CD14-positive monocyte (primary cell): ENCODE results near the gene KNL1. TPM values are rescaled to one million over a fixed set of nuclear protein-coding genes. Genes with fewer than 3 reads are reported as not detected.
"Not testable (repeated sequence)": the region's sequence is repeated elsewhere in the genome, so short reads cannot be mapped to it uniquely, and the experiment has no call there.

Source experiments
- DNase-seq, 3 donors: peaks; one replicate each; pipeline ENCODE4 v3.0.0-alpha.2; 2011 to 2022
- H2AFZ ChIP-seq: 2 replicates; pipeline ENCODE4 v1.6.0; 2012; ENCODE audit warnings: mild to moderate bottlenecking, low read depth, low read length, inconsistent platforms; ENCODE audit not compliant: insufficient read depth, poor library complexity, severe bottlenecking
- H3K27ac ChIP-seq, 2 donors: 1 replicate in 1 of 2; 2 replicates in 1 of 2; pipeline ENCODE4 v1.5.1; 2012 to 2013; ENCODE audit warnings: low read length in 2 of 2, control low read depth in 1 of 2, inconsistent platforms in 1 of 2, low read depth in 1 of 2, mild to moderate bottlenecking in 1 of 2
- H3K27me3 ChIP-seq, 2 donors: one replicate each; pipeline versions ENCODE4 v1.6.0 to v1.6.1; 2011 to 2013; ENCODE audit warnings: low read length in 2 of 2; ENCODE audit not compliant: control insufficient read depth in 2 of 2, insufficient read depth in 2 of 2
- H3K36me3 ChIP-seq, 2 donors: replicated peaks in 1 of 2; 1 replicate in 1 of 2; 2 replicates in 1 of 2; pipeline versions ENCODE4 v1.5.1 to v1.6.1; 2012 to 2013; ENCODE audit warnings: low read length in 2 of 2, control low read depth in 1 of 2, inconsistent platforms in 1 of 2, mild to moderate bottlenecking in 1 of 2; ENCODE audit not compliant: insufficient read depth in 2 of 2, control insufficient read depth in 1 of 2
- H3K4me1 ChIP-seq, 2 donors: 1 replicate in 1 of 2; 2 replicates in 1 of 2; pipeline versions ENCODE4 v1.5.1 to v1.6.1; 2012 to 2013; ENCODE audit warnings: low read length in 2 of 2, control low read depth in 1 of 2, inconsistent platforms in 1 of 2, mild to moderate bottlenecking in 1 of 2, moderate library complexity in 1 of 2; ENCODE audit not compliant: insufficient read depth in 2 of 2, control insufficient read depth in 1 of 2
- H3K4me2 ChIP-seq: replicated peaks from 2 replicates; pipeline ENCODE3; 2012; ENCODE audit warnings: low read length, moderate library complexity, mild to moderate bottlenecking; ENCODE audit not compliant: poor library complexity, severe bottlenecking; ENCODE audit errors: extremely low read depth
- H3K4me3 ChIP-seq, 3 experiments: fragments of 200-600 bp in 1 of 3; sonication (generic) in 1 of 3; replicated peaks in 1 of 3; 1 replicate in 2 of 3; 2 replicates in 1 of 3; pipeline ENCODE4 v1.5.1; 2011 to 2013; ENCODE audit warnings: low read length in 3 of 3, mild to moderate bottlenecking in 3 of 3, control low read depth in 2 of 3, low read depth in 2 of 3, inconsistent platforms in 1 of 3, moderate library complexity in 1 of 3
- H3K79me2 ChIP-seq: 2 replicates; pipeline ENCODE4 v1.6.0; 2012; ENCODE audit warnings: mild to moderate bottlenecking, control low read depth, inconsistent platforms, low read length, moderate library complexity; ENCODE audit not compliant: insufficient read depth
- H3K9ac ChIP-seq: 2 replicates; pipeline ENCODE4 v1.6.0; 2017; ENCODE audit warnings: low read length, mild to moderate bottlenecking; ENCODE audit not compliant: insufficient read depth, poor library complexity, severe bottlenecking
- H3K9me3 ChIP-seq, 2 donors: replicated peaks in 1 of 2; 1 replicate in 1 of 2; 2 replicates in 1 of 2; pipeline versions ENCODE4 v1.5.1 to v1.6.1; 2012 to 2013; ENCODE audit warnings: low read length in 2 of 2, control low read depth in 1 of 2; ENCODE audit not compliant: control insufficient read depth in 1 of 2, insufficient read depth in 1 of 2
- H4K20me1 ChIP-seq: 2 replicates; pipeline ENCODE4 v1.6.0; 2012; ENCODE audit warnings: mild to moderate bottlenecking, low read length, control low read depth, moderate library complexity; ENCODE audit not compliant: insufficient read depth
- H3K27ac Mint-ChIP-seq, 7 donors: one replicate each; pipeline ENCODE4 v1.8.0; 2020; ENCODE audit warnings: mild to moderate bottlenecking in 7 of 7, mixed read lengths in 7 of 7, moderate library complexity in 6 of 7, inconsistent platforms in 2 of 7
- H3K27me3 Mint-ChIP-seq, 3 donors: one replicate each; pipeline ENCODE4 v1.8.0; 2021 to 2022; ENCODE audit warnings: low read depth in 3 of 3, mild to moderate bottlenecking in 3 of 3, mixed read lengths in 3 of 3, moderate library complexity in 3 of 3, inconsistent platforms in 1 of 3
- H3K36me3 Mint-ChIP-seq, 2 donors: one replicate each; pipeline ENCODE4 v1.8.0; 2020; ENCODE audit warnings: mixed read lengths in 2 of 2, inconsistent platforms in 1 of 2, mild to moderate bottlenecking in 1 of 2
- H3K4me1 Mint-ChIP-seq: one replicate; pipeline ENCODE4 v1.8.0; 2020; ENCODE audit warnings: mild to moderate bottlenecking, mixed read lengths
- H3K4me3 Mint-ChIP-seq, 2 donors: one replicate each; pipeline ENCODE4 v1.8.0; 2020; ENCODE audit warnings: mild to moderate bottlenecking in 2 of 2, mixed read lengths in 2 of 2, moderate library complexity in 1 of 2
- H3K9me3 Mint-ChIP-seq, 7 donors: one replicate each; pipeline ENCODE4 v1.8.0; 2020 to 2022; ENCODE audit warnings: mixed read lengths in 7 of 7, mild to moderate bottlenecking in 6 of 7, moderate library complexity in 6 of 7, inconsistent platforms in 2 of 7
- CTCF ChIP-seq: fragments of 200-600 bp; IDR thresholded peaks from one replicate; pipeline ENCODE4 v1.8.0; 2022; ENCODE audit warnings: antibody characterized with exemption, mild to moderate bottlenecking
- WGBS: methylation state at CpG from one replicate; pipeline ENCODE4 v1.1.5; 2013; ENCODE audit warnings: missing lambda C conversion rate; ENCODE audit not compliant: insufficient coverage; 5-methylcytosine and 5-hydroxymethylcytosine counted together
- intact Hi-C, 2 donors: fragments of 100-400 bp; cut with micrococcal nuclease; formaldehyde crosslinking; loops; one replicate each; pipeline versions ENCODE4 v1.15.0 to v1.15.1; 2023
- polyA plus RNA-seq, 3 donors: library from polyadenylated mRNA; depleted of rRNA in 1 of 3; unstranded in 2 of 3; stranded (reverse) in 1 of 3; fragments of 300-500 nt in 2 of 3; fragments of >200 nt in 1 of 3; fragmentation: Illumina TruSeq in 2 of 3; gene quantifications; 1 replicate in 2 of 3; 2 replicates in 1 of 3; pipeline ENCODE4 v1.2.3, GENCODE V29; 2012 to 2021

The KNL1 gene
- polyA plus RNA-seq, 3 donors, result 0.13 to 0.38 (median 0.16) TPM

- H3K4me1 Mint-ChIP-seq, result peaks cover 33% of the 10 kb centered on the region
- H3K9me3 Mint-ChIP-seq, result no peaks in the 10 kb centered on the region
- peak within 1 kb of the TSS; percentile 93 for H3K4me2 ChIP-seq
- no peak for TF ChIP-seq CTCF
- H3K4me3 Mint-ChIP-seq, result peak within 1 kb of the TSS; percentile 97 to 98
- peaks cover 14 to 20% of the 10 kb centered on the region in 2 donors for H3K36me3 ChIP-seq
- WGBS, result under 1% methylated on average over 57 of the region's 62 CpGs
- peaks cover 2 to 8% (median 6%) of the 10 kb centered on the region in 3 donors for H3K27me3 Mint-ChIP-seq
- H3K27me3 ChIP-seq, result peaks cover 0 to 4% of the 10 kb centered on the region in 2 donors
- DNase-seq, result peak; percentile 81 to 83 (median 82)
- H3K9me3 ChIP-seq, result no peaks in the 10 kb centered on the region
- H3K36me3 Mint-ChIP-seq, result peaks cover 19 to 28% of the 10 kb centered on the region in 2 donors
- no peaks in the 10 kb centered on the region for H4K20me1 ChIP-seq
- H3K9ac ChIP-seq, result peak within 1 kb of the TSS; percentile 81
- peaks cover 22 to 31% of the 10 kb centered on the region in 2 donors for H3K4me1 ChIP-seq
- intact Hi-C loops, result loop anchor here (10.0 kb wide), 2 partner anchors 125 to 185 kb away; partner anchors contain the start of genes RAD51 (in 1 of the 2) and RMDN3 (in 1 of the 2)
- H2AFZ ChIP-seq, result peak within 1 kb of the TSS; percentile 100
- peak within 1 kb of the TSS; percentile 31 to 77 for H3K27ac ChIP-seq
- peaks cover 20% of the 10 kb centered on the region for H3K79me2 ChIP-seq
- H3K27ac Mint-ChIP-seq, result peak within 1 kb of the TSS; percentile 72 to 96 (median 90)
- peak within 1 kb of the TSS; percentile 80 to 92 (median 87) for H3K4me3 ChIP-seq
Observed at GRCh38 chr15:40569129-40569953, 24.7 kb upstream of the KNL1 start, which contains the start of gene RPUSD2. TSS of gene RPUSD2 (plus strand) at chr15:40569299. CDS start at chr15:40569338, 39 bp downstream.

- Histone ChIP-seq H2AFZ (no peak overlapping the region), H3K9ac (no peak overlapping the region), H3K4me2 (no peak overlapping the region), H3K9me3 (no peaks in the 10 kb centered on the region), H3K27me3 (no peaks in the 10 kb centered on the region), H4K20me1 (no peaks in the 10 kb centered on the region), H3K4me1 (peaks cover 4 to 5% of the 10 kb centered on the region in 2 donors), H3K79me2 (peaks cover 10% of the 10 kb centered on the region), H3K36me3 (peaks cover 18 to 32% of the 10 kb centered on the region in 2 donors), H3K4me3 (no peak overlapping the region), H3K27ac (no peak overlapping the region)
- TF ChIP-seq CTCF, result no peak
- peaks cover 0 to 10% (median 2%) of the 10 kb centered on the region in 7 donors for H3K9me3 Mint-ChIP-seq
- H3K36me3 Mint-ChIP-seq, result peaks cover 24 to 42% of the 10 kb centered on the region in 2 donors
- no peak for DNase-seq
- peaks cover 0 to 7% (median 4%) of the 10 kb centered on the region in 3 donors for H3K27me3 Mint-ChIP-seq
- peaks cover 6% of the 10 kb centered on the region for H3K4me1 Mint-ChIP-seq
- no peak overlapping the region for H3K27ac Mint-ChIP-seq
- H3K4me3 Mint-ChIP-seq, result no peak overlapping the region
- intact Hi-C loops, result no loop called here
Observed at GRCh38 chr15:40575113-40575512, 18.9 kb upstream of the KNL1 start.

- H3K4me2 ChIP-seq, H3K9me3 ChIP-seq, H3K4me3 Mint-ChIP-seq, H3K27me3 ChIP-seq, H3K27ac ChIP-seq, DNase-seq, H4K20me1 ChIP-seq, H3K79me2 ChIP-seq, H3K4me1 ChIP-seq, H3K9ac ChIP-seq, intact Hi-C loops, H3K4me3 ChIP-seq, H3K27ac Mint-ChIP-seq, H3K27me3 Mint-ChIP-seq, H3K4me1 Mint-ChIP-seq, H2AFZ ChIP-seq: not testable (repeated sequence)
- peaks cover 15 to 26% of the 10 kb centered on the region in 2 donors for H3K36me3 ChIP-seq
- WGBS, result no CpG with 5 or more reads among the region's 5 CpGs
- H3K36me3 Mint-ChIP-seq, result peaks cover 19 to 37% of the 10 kb centered on the region in 2 donors
- H3K9me3 Mint-ChIP-seq, result peaks cover 2 to 16% (median 6%) of the 10 kb centered on the region in 7 donors
Observed at GRCh38 chr15:40576914-40577313, 17.1 kb upstream of the KNL1 start.
